Naive B cell (primary cell): Measurements from ENCODE around the gene KCNAB1. TPM values are rescaled to one million over a fixed set of nuclear protein-coding genes. Genes with fewer than 3 reads are reported as not detected.
"Not testable (repeated sequence)": the region's sequence is repeated elsewhere in the genome, so short reads cannot be mapped to it uniquely, and the experiment has no call there.

Source experiments
- ATAC-seq, 2 donors: fragments of 150-1000 bp; cut with Tn5 transposase; 2 replicates each; pipeline ENCODE4 v1.10.0; 2021; ENCODE audit warnings: low read depth in 2 of 2, mild to moderate bottlenecking in 2 of 2, moderate library complexity in 2 of 2
- DNase-seq: peaks from one replicate; pipeline ENCODE4 v3.0.0; 2022
- H3K27ac Mint-ChIP-seq, 6 donors: one replicate each; pipeline ENCODE4 v1.8.0; 2020 to 2022; ENCODE audit warnings: mild to moderate bottlenecking in 6 of 6, mixed read lengths in 6 of 6, moderate library complexity in 5 of 6, inconsistent platforms in 2 of 6
- H3K27me3 Mint-ChIP-seq, 3 donors: one replicate each; pipeline ENCODE4 v1.8.0; 2021 to 2022; ENCODE audit warnings: mixed read lengths in 3 of 3, mild to moderate bottlenecking in 1 of 3
- H3K36me3 Mint-ChIP-seq, 2 donors: one replicate each; pipeline ENCODE4 v1.8.0; 2020 to 2022; ENCODE audit warnings: mixed read lengths in 2 of 2, inconsistent platforms in 1 of 2, mild to moderate bottlenecking in 1 of 2
- H3K4me1 Mint-ChIP-seq, 3 donors: one replicate each; pipeline ENCODE4 v1.8.0; 2020 to 2022; ENCODE audit warnings: mixed read lengths in 3 of 3, inconsistent platforms in 1 of 3, mild to moderate bottlenecking in 1 of 3, moderate library complexity in 1 of 3
- H3K4me3 Mint-ChIP-seq, 8 donors: one replicate each; pipeline ENCODE4 v1.8.0; 2020 to 2022; ENCODE audit warnings: mild to moderate bottlenecking in 8 of 8, mixed read lengths in 8 of 8, moderate library complexity in 8 of 8, inconsistent platforms in 2 of 8
- H3K9me3 Mint-ChIP-seq, 7 donors: one replicate each; pipeline ENCODE4 v1.8.0; 2020 to 2022; ENCODE audit warnings: mixed read lengths in 7 of 7, mild to moderate bottlenecking in 5 of 7, inconsistent platforms in 2 of 7, moderate library complexity in 1 of 7
- polyA plus RNA-seq, 6 donors: library from polyadenylated mRNA; unstranded; fragments of 300-500 nt; fragmentation: Illumina TruSeq; gene quantifications; one replicate each; pipeline ENCODE4 v1.2.3, GENCODE V29; 2021; ENCODE audit warnings: low read depth in 6 of 6

Gene KCNAB1
- polyA plus RNA-seq, 6 donors from 2014 or later = 0.05 to 0.30 (median 0.19) TPM; not detected in 1

GRCh38 chr3:156194945-156195344 lies 74.6 kb downstream of the KCNAB1 start:
- ATAC-seq, H3K4me3 Mint-ChIP-seq, DNase-seq, H3K27me3 Mint-ChIP-seq, H3K27ac Mint-ChIP-seq, H3K36me3 Mint-ChIP-seq, H3K4me1 Mint-ChIP-seq: not testable (repeated sequence)
- peaks cover 0 to 14% (median 5%) of the 10 kb centered on the region in 7 donors for H3K9me3 Mint-ChIP-seq

GRCh38 chr3:156197152-156197551 lies 76.8 kb downstream of the KCNAB1 start:
- Mint-ChIP-seq H3K9me3 (peaks cover 0 to 14% (median 5%) of the 10 kb centered on the region in 7 donors), H3K27me3 (peaks cover 5 to 13% (median 12%) of the 10 kb centered on the region in 3 donors)
- not testable (repeated sequence) for ATAC-seq, DNase-seq, H3K27ac Mint-ChIP-seq, H3K4me3 Mint-ChIP-seq, H3K36me3 Mint-ChIP-seq, H3K4me1 Mint-ChIP-seq

GRCh38 chr3:156201411-156202405 lies 81.3 kb downstream of the KCNAB1 start:
- DNase-seq = no peak
- Mint-ChIP-seq H3K27ac (no peak overlapping the region), H3K36me3 (no peaks in the 10 kb centered on the region), H3K27me3 (peaks cover 12 to 26% (median 13%) of the 10 kb centered on the region in 3 donors), H3K4me1 (no peaks in the 10 kb centered on the region), H3K9me3 (no peaks in the 10 kb centered on the region), H3K4me3 (no peak overlapping the region)
- no peak for ATAC-seq

GRCh38 chr3:156206157-156206556 lies 85.8 kb downstream of the KCNAB1 start:
- Mint-ChIP-seq H3K4me1 (no peaks in the 10 kb centered on the region), H3K27me3 (peaks cover 6 to 32% (median 8%) of the 10 kb centered on the region in 3 donors), H3K9me3 (no peaks in the 10 kb centered on the region), H3K36me3 (no peaks in the 10 kb centered on the region), H3K4me3 (no peak overlapping the region), H3K27ac (no peak overlapping the region)
- ATAC-seq = no peak
- no peak for DNase-seq

- DNase-seq (no peak), ATAC-seq (no peak)
- Mint-ChIP-seq H3K27me3 (peaks cover 9 to 30% (median 11%) of the 10 kb centered on the region in 3 donors), H3K4me3 (no peak overlapping the region), H3K36me3 (no peaks in the 10 kb centered on the region), H3K27ac (no peak overlapping the region), H3K4me1 (no peaks in the 10 kb centered on the region), H3K9me3 (no peaks in the 10 kb centered on the region)
Measured at GRCh38 chr3:156207802-156208685, 87.7 kb downstream of the KCNAB1 start.

- Mint-ChIP-seq H3K36me3 (no peaks in the 10 kb centered on the region), H3K27me3 (peaks cover 8 to 30% (median 9%) of the 10 kb centered on the region in 3 donors), H3K4me3 (no peak overlapping the region), H3K27ac (no peak overlapping the region), H3K9me3 (no peaks in the 10 kb centered on the region), H3K4me1 (no peaks in the 10 kb centered on the region)
- ATAC-seq (no peak), DNase-seq (no peak)
Measured at GRCh38 chr3:156209631-156210335, 89.4 kb downstream of the KCNAB1 start.

- no peaks in the 10 kb centered on the region for H3K4me1 Mint-ChIP-seq
- no peak overlapping the region for H3K27ac Mint-ChIP-seq
- H3K27me3 Mint-ChIP-seq = peaks cover 8 to 33% (median 15%) of the 10 kb centered on the region in 3 donors
- H3K36me3 Mint-ChIP-seq = no peaks in the 10 kb centered on the region
- peaks cover 0 to 3% (median 0%) of the 10 kb centered on the region in 7 donors for H3K9me3 Mint-ChIP-seq
- DNase-seq (no peak), ATAC-seq (no peak)
- H3K4me3 Mint-ChIP-seq = no peak overlapping the region
Measured at GRCh38 chr3:156211583-156211982, 91.2 kb downstream of the KCNAB1 start.

GRCh38 chr3:156214676-156215075 lies 94.3 kb downstream of the KCNAB1 start:
- Mint-ChIP-seq H3K9me3 (peaks cover 0 to 7% (median 4%) of the 10 kb centered on the region in 7 donors), H3K27ac (no peak overlapping the region), H3K36me3 (no peaks in the 10 kb centered on the region), H3K4me1 (no peaks in the 10 kb centered on the region), H3K4me3 (no peak overlapping the region), H3K27me3 (peaks cover 10 to 31% (median 15%) of the 10 kb centered on the region in 3 donors)
- no peak for ATAC-seq
- DNase-seq = no peak

- H3K36me3 Mint-ChIP-seq = no peaks in the 10 kb centered on the region
- peaks cover 16 to 31% (median 23%) of the 10 kb centered on the region in 3 donors for H3K27me3 Mint-ChIP-seq
- H3K9me3 Mint-ChIP-seq = peaks cover 0 to 17% (median 8%) of the 10 kb centered on the region in 7 donors
- DNase-seq (no peak), ATAC-seq (no peak)
- H3K4me1 Mint-ChIP-seq = no peaks in the 10 kb centered on the region
- H3K27ac Mint-ChIP-seq = no peak overlapping the region
- H3K4me3 Mint-ChIP-seq = no peak overlapping the region
Measured at GRCh38 chr3:156215751-156216150, 95.4 kb downstream of the KCNAB1 start.

DNA sequence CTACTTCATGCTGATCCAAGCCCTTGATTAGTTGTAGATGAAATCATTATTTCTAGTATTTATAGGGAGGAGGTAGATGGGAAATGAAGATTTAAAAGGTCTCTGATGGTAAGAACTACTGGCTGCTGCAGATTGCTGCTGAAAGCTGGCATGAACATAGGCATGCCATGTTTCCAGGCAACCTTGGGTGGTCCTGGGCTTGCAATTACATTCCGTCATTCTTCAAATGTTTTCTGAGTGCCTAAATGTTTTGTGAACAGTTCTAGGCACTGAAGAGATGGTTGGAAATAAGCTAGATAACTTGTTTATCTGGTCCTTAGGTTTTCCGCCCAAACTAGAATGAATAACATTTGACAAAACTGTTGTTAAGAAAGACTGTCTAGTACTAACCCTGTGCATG lies 95.8 kb downstream of the KCNAB1 start:
- Mint-ChIP-seq H3K27me3 (peaks cover 16 to 31% (median 26%) of the 10 kb centered on the region in 3 donors), H3K4me3 (no peak overlapping the region)

GRCh38 chr3:156216852-156217251 lies 96.5 kb downstream of the KCNAB1 start:
- no peak for DNase-seq
- H3K9me3 Mint-ChIP-seq = peaks cover 0 to 21% (median 11%) of the 10 kb centered on the region in 7 donors
- no peak overlapping the region for H3K27ac Mint-ChIP-seq
- H3K4me1 Mint-ChIP-seq = no peaks in the 10 kb centered on the region
- H3K27me3 Mint-ChIP-seq = peaks cover 19 to 28% (median 21%) of the 10 kb centered on the region in 3 donors
- H3K36me3 Mint-ChIP-seq = no peaks in the 10 kb centered on the region
- ATAC-seq = no peak
- H3K4me3 Mint-ChIP-seq = no peak overlapping the region

More for the DNA sequence above, 95.8 kb downstream of the KCNAB1 start:
- H3K4me1 Mint-ChIP-seq = no peaks in the 10 kb centered on the region
- no peak for DNase-seq
- H3K27ac Mint-ChIP-seq = no peak overlapping the region
- peaks cover 0 to 20% (median 10%) of the 10 kb centered on the region in 7 donors for H3K9me3 Mint-ChIP-seq
- no peaks in the 10 kb centered on the region for H3K36me3 Mint-ChIP-seq
- ATAC-seq = no peak

- H3K27ac Mint-ChIP-seq = no peak overlapping the region
- H3K27me3 Mint-ChIP-seq = peaks cover 17 to 19% (median 19%) of the 10 kb centered on the region in 3 donors
Measured at GRCh38 chr3:156217674-156218352, 97.4 kb downstream of the KCNAB1 start.

More at GRCh38 chr3:156217674-156218352, 97.4 kb downstream of the KCNAB1 start:
- no peaks in the 10 kb centered on the region for H3K36me3 Mint-ChIP-seq
- no peak for ATAC-seq
- H3K4me3 Mint-ChIP-seq = no peak overlapping the region
- DNase-seq = no peak
- no peaks in the 10 kb centered on the region for H3K4me1 Mint-ChIP-seq
- H3K9me3 Mint-ChIP-seq = peaks cover 0 to 26% (median 16%) of the 10 kb centered on the region in 7 donors
